HG02885 (cell line): Measurements from ENCODE around the gene IGFL4.

Experiments
- ATAC-seq: cut with Tn5 transposase; IDR thresholded peaks from one replicate; pipeline ENCODE4 v1.9.1; 2021; ENCODE audit warnings: mild to moderate bottlenecking; ENCODE audit not compliant: unreplicated experiment, poor library complexity

Gene IGFL4

DNA sequence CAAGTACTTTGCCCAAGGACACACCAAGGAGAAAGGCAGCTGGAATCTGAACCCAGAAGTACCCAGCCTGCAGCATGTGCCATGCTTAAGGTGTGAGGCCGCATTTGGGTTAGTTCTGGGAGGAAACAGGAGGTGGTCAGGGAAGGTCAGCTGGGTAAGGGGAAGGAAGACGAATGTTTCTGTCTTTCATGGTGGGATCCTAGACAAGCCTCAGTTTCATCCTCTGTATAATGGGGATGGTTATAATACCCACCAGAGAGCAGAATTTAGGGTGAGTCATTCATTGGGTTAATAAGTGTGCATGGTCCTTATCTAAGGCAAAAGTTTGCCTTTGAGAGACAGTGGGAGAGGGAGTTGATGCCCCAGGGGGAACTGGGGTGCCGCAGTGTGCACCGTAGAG lies 42.0 kb downstream of the IGFL4 start:
- no peak for ATAC-seq

DNA sequence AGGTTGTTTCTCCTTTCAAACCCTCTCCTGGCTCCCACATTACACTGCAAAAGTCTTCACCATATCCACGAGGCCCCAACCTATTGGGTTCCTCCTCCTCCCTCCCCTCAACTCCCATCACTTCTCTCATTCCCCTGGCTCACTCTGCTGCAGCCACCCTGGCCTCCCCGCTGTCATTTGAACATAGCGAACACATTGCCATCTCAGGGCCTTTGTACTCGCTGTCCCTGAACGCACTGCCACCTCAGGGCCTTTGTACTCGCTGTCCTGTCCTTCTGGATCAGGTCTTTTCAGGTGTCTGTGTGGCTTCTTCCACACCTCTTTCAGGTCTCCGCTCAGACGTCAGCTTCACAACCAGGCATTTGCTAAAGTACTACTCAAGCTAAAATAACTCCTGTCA lies 43.9 kb downstream of the IGFL4 start:
- ATAC-seq: no peak

DNA sequence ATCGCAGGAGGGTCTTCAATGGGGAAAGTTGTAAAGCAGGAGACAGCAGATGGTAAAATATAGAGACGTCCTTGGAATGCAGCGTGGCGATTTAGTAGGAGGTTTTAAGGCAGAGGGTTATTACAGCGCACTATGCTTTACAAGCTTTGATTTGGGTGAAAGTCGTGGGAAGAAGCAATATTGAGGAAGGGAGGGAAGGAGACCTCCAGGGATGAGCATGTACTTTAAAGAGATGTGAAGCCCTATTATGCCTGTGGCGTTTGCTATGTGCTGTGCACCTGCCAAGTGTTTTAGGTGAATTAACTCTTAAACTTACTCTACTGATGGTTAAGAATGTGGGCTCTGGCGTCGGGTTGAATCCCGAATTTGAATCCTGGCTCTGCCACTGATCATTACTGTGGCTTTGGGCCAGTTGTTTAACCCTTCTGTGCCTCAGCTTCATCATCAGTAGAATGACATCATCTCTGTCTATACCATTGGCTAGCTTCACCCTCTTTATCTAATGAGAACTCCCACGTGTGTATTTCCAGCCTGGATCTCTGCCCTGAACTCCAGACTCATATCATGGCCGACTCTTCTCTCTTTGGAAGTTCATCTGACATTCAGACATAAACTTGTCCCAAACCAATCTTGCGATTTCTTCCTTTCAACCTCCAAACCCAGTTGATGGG lies 45.0 kb downstream of the IGFL4 start:
- ATAC-seq: no peak

DNA sequence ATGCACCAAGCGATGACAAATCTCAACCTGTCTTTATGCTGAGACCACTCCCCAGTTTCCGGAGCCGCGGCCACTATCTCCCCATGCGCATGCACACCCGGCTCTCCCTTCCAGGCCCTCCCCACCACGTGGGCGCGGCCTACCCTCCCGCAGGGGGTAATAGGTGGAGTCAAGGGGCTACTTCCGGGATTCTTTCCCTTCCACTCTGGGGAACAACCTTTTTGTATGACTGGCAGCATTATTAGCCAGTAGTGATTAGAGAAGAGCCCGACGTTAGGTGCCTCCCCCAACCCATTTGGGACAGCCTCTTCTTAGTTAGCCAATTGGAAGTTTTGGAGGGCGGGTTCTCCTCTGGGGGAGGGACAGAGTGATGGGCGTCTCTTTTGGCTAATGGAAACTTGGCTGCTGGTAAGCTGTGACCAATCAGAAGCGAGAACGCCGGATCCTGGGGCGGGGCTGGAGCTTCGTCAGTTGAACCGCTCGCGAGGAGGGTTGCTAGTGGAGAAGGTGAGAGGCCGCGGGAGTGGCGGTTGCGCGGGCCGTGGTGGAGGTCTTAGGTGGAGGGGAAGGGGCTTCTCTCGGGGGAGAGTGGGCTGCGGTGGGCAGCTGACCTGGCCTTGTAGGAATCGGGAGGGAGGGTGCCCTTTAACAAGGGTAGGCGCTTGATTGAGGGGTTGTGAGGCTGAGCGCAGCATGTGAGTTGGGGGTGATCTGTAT lies 45.6 kb downstream of the IGFL4 start, which contains the start of gene CCDC61:
Gene CCDC61 (plus strand): TSS at position 470 of the 717 bp plus-strand sequence. CDS start 7,552 bp downstream, outside the sequence.
- peak; percentile 94 for ATAC-seq

DNA sequence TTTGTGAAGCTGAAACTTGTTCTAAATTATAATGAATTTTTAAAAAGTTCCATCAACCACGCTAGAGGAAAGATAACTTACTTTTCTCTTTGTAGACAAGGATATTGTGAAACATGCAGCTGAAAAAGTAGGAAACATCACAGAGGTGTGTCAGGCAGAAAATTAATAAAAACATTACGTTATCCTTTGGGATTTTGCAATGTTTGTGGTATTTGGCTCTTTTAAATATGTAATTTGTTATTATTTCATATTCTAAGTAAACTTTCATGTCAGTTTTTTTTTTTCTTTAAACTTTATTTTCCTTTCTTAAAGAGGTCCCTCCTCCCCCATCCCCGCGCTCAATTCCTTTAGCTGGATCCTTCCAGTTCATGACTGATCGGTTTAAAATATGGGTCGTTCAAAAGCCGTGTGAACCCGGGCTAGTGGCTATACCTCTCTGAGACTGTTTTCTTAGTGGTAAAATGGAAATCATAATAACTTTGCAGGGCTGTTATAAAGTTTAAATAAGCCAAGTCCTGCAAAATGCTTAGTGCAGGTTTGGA lies 46.3 kb downstream of the IGFL4 start:
- ATAC-seq: no peak

DNA sequence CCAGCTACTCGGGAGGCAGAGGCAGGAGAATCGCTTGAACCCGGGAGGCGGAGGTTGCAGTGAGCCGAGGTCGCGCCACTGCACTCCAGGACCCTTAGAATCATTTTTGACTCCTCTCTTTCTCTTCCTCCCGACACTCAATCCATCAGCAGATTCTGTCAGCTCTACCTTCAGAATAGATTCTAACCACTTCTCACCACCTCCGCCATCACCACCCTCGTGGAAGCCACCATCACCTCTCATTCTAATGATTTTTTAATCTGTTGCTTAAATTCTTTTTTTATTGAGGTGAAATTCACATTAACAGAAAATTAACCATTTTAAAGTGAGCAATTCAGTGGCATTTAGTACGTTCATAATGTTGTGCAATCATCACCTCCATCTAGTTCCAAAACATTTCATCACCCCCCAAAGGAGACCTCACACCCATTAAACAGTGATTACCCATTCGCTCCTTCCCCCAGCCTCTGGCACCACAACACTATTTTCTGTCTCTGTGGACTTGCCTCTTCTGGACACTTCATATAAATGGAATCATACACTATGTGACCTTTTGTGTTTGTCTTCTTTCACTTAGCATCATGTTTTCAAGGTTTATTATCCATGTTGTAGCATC lies 50.6 kb downstream of the IGFL4 start:
- no peak for ATAC-seq
